GM18520 (cell line): ENCODE measurements around the gene PRCD.
"Not testable (repeated sequence)": the region's sequence is repeated elsewhere in the genome, so short reads cannot be mapped to it uniquely, and the experiment has no call there.

Experiments used
- ATAC-seq: cut with Tn5 transposase; IDR thresholded peaks from one replicate; pipeline ENCODE4 v1.9.1; 2021; ENCODE audit not compliant: unreplicated experiment

Gene PRCD

GRCh38 chr17:76502341-76503211 is 37.3 kb upstream of the PRCD start:
- no peak for ATAC-seq

- ATAC-seq: no peak
Measured at GRCh38 chr17:76504117-76504516, 35.7 kb upstream of the PRCD start.

- peak; percentile 48 for ATAC-seq
Measured at GRCh38 chr17:76506408-76507345, 33.2 kb upstream of the PRCD start.

- not testable (repeated sequence) for ATAC-seq
Measured at GRCh38 chr17:76508472-76509063, 31.3 kb upstream of the PRCD start.

GRCh38 chr17:76510831-76511244 is 29.0 kb upstream of the PRCD start:
- no peak for ATAC-seq

GRCh38 chr17:76511668-76512365 is 28.0 kb upstream of the PRCD start:
- no peak for ATAC-seq

GRCh38 chr17:76512366-76513305 is 27.2 kb upstream of the PRCD start:
- no peak for ATAC-seq

GRCh38 chr17:76513306-76513692 is 26.5 kb upstream of the PRCD start:
- ATAC-seq: no peak

GRCh38 chr17:76514355-76514754 is 25.5 kb upstream of the PRCD start:
- ATAC-seq: not testable (repeated sequence)

- peak; percentile 57 for ATAC-seq
Measured at GRCh38 chr17:76515274-76515949, 24.4 kb upstream of the PRCD start.

- no peak for ATAC-seq
Measured at GRCh38 chr17:76517638-76518038, 22.2 kb upstream of the PRCD start.

- no peak for ATAC-seq
Measured at GRCh38 chr17:76519048-76519966, 20.5 kb upstream of the PRCD start.

- ATAC-seq: no peak
Measured at GRCh38 chr17:76521262-76521661, 18.6 kb upstream of the PRCD start.

GRCh38 chr17:76521683-76522082 is 18.2 kb upstream of the PRCD start:
- not testable (repeated sequence) for ATAC-seq

- ATAC-seq: no peak
Measured at GRCh38 chr17:76523084-76524037, 16.5 kb upstream of the PRCD start.

GRCh38 chr17:76524598-76525512 is 15.0 kb upstream of the PRCD start:
- ATAC-seq: no peak
